Measurements from ENCODE around the gene LACRT. TPM values are rescaled to one million over a fixed set of nuclear protein-coding genes. Genes with fewer than 3 reads are reported as not detected.

LACRT gene
- total and polyA plus RNA-seq, 2 of the 13 experiments (the other 11 are each of a cell fraction or from before 2014, with no cell fraction given): not detected

- Histone ChIP-seq H3K36me3 (replicated peaks in 1 of 2; ENCODE audit: control insufficient read depth in 1 of 2, insufficient read depth in 2 of 2, low read length in 2 of 2) (no peaks in the 10 kb centered on the region), H3K9ac (ENCODE audit: insufficient read depth, low read depth, low read length) (no peak overlapping the region), H3K27me3 (ENCODE audit: control insufficient read depth in 1 of 2, insufficient read depth in 2 of 2, low read length in 2 of 2) (peaks cover 0 to 4% of the 10 kb centered on the region in 2 experiments; a peak in 1 of 5 replicates), H3K4me2 (ENCODE audit: low read depth, low read length) (no peak overlapping the region), H3K4me1 (ENCODE audit: insufficient read depth, low read length) (no peaks in the 10 kb centered on the region), H3K9me3 (ENCODE audit: low read length) (no peaks in the 10 kb centered on the region), H3K27ac (ENCODE audit: extremely low read length, insufficient read depth, low read length) (no peak overlapping the region), H3K4me3 (replicated peaks in 1 of 3; ENCODE audit: insufficient read depth in 1 of 3, low read depth in 2 of 3, low read length in 3 of 3) (no peak overlapping the region), H4K20me1 (ENCODE audit: insufficient read depth, low read length) (no peaks in the 10 kb centered on the region), H3K79me2 (ENCODE audit: insufficient read depth, low read length) (no peaks in the 10 kb centered on the region), H2AFZ (ENCODE audit: low read length) (no peak overlapping the region)
- ATAC-seq: no peak
- ChIA-PET CTCF (ENCODE audit: low intra/inter-chr PET ratio, low total read pairs) (no interaction called here), POLR2A (no interaction called here)
- no TSS peak for BruUV-seq (replicated peaks)
- WGBS (ENCODE audit: low lambda C conversion rate): 20% methylated on average over 6 of the region's 6 CpGs
- no peak for DNase-seq (ENCODE audit: low spot score)
- TF ChIP-seq GRHL1 (CRISPR knock-in tag; conservative IDR thresholded peaks at IDR 0.05) (no peak), ZNF563 (CRISPR knock-in tag; IDR thresholded peaks at IDR 0.05) (no peak), ASH2L (IDR thresholded peaks at IDR 0.05; ENCODE audit: insufficient read length, low read depth, low read length) (no peak), MEIS1 (CRISPR knock-in tag; IDR thresholded peaks at IDR 0.05; ENCODE audit: borderline replicate concordance) (no peak), ARID4A (CRISPR knock-in tag; IDR thresholded peaks at IDR 0.05; ENCODE audit: borderline replicate concordance) (no peak), CEBPZ (IDR thresholded peaks at IDR 0.05; ENCODE audit: low read length) (no peak)
- in situ Hi-C loops (cut with HindIII; ENCODE audit: extremely low pct_ligation_motif_present, low pct_unique_long_range_greater_than_20kb) (no loop called here), intact Hi-C loops (cut with micrococcal nuclease; ENCODE audit: unreplicated experiment) (no loop called here)
- no peak for FAIRE-seq
Measured at GRCh38 chr12:54605138-54605970, 29.3 kb downstream of the LACRT start.
